Spleen (tissue), 11 donors: ENCODE measurements around the gene TYW5. TPM values are rescaled to one million over a fixed set of nuclear protein-coding genes. Genes with fewer than 3 reads are reported as not detected.

Source experiments
- DNase-seq: peaks from one replicate; pipeline ENCODE4 v3.0.0-alpha.2; 2020
- H3K27ac ChIP-seq, 8 donors: fragments of 200-600 bp; sonication (generic) in 7 of 8; 1 replicate in 4 of 8; 2 replicates in 4 of 8; pipeline versions ENCODE4 v1.5.0 to v1.8.0; 2016 to 2021; ENCODE audit warnings: inconsistent platforms in 4 of 8, mild to moderate bottlenecking in 4 of 8, moderate library complexity in 1 of 8
- H3K27me3 ChIP-seq, 7 donors: fragments of 200-600 bp; sonication (generic) in 6 of 7; replicated peaks in 1 of 7; 1 replicate in 4 of 7; 2 replicates in 3 of 7; pipeline versions ENCODE4 v1.5.0 to v1.8.0; 2016 to 2021; ENCODE audit warnings: inconsistent platforms in 3 of 7, mild to moderate bottlenecking in 1 of 7
- H3K36me3 ChIP-seq, 6 donors: fragments of 200-600 bp; sonication (generic) in 5 of 6; 1 replicate in 4 of 6; 2 replicates in 2 of 6; pipeline versions ENCODE4 v1.5.0 to v1.8.0; 2016 to 2021; ENCODE audit warnings: inconsistent platforms in 2 of 6
- H3K4me1 ChIP-seq, 6 donors: fragments of 200-600 bp; sonication (generic) in 5 of 6; 1 replicate in 3 of 6; 2 replicates in 3 of 6; pipeline versions ENCODE4 v1.5.0 to v1.8.0; 2016 to 2021; ENCODE audit warnings: inconsistent platforms in 3 of 6
- H3K4me3 ChIP-seq, 8 donors: fragments of 200-600 bp; sonication (generic) in 7 of 8; 1 replicate in 4 of 8; 2 replicates in 4 of 8; pipeline versions ENCODE4 v1.5.0 to v1.8.0; 2016 to 2021; ENCODE audit warnings: inconsistent platforms in 4 of 8, mild to moderate bottlenecking in 4 of 8, moderate library complexity in 2 of 8
- H3K9me3 ChIP-seq, 8 donors: fragments of 200-600 bp; sonication (generic) in 7 of 8; 1 replicate in 4 of 8; 2 replicates in 4 of 8; pipeline versions ENCODE4 v1.5.0 to v1.8.0; 2016 to 2021; ENCODE audit warnings: inconsistent platforms in 4 of 8
- CTCF ChIP-seq, 11 experiments: fragments of 200-600 bp in 7 of 11; fragments of 450-650 bp in 4 of 11; sonication (generic) in 4 of 11; IDR thresholded peaks in 8 of 11; conservative IDR thresholded peaks in 3 of 11; 1 replicate in 7 of 11; 2 replicates in 4 of 11; pipeline versions ENCODE4 v1.4.0 to v1.8.0; 2016 to 2021; ENCODE audit warnings: antibody characterized with exemption in 11 of 11, inconsistent platforms in 4 of 11, mild to moderate bottlenecking in 1 of 11
- POLR2A ChIP-seq, 3 donors: fragments of 450-650 bp; IDR thresholded peaks; one replicate each; pipeline ENCODE4 v1.5.1; 2017; ENCODE audit warnings: antibody characterized with exemption in 3 of 3, mild to moderate bottlenecking in 1 of 3
- POLR2AphosphoS5 ChIP-seq, 3 donors: sonication (generic); formaldehyde crosslinking; IDR thresholded peaks; one replicate each; pipeline ENCODE4 v1.5.1; 2017; ENCODE audit warnings: antibody characterized with exemption in 3 of 3
- WGBS, 5 donors: extraction: QIAGEN DNeasy Blood & Tissue Kit in 3 of 5; methylation state at CpG; one replicate each; pipeline versions ENCODE4 v1.1.5 to v1.1.7; 2013 to 2018; 5-methylcytosine and 5-hydroxymethylcytosine counted together
- intact Hi-C: fragments of 100-400 bp; cut with DNase I; formaldehyde crosslinking; loops from one replicate; pipeline ENCODE4 v1.15.0; 2023; ENCODE audit warnings: low total_unique reads
- polyA plus RNA-seq, 3 donors: library from polyadenylated mRNA; stranded (reverse); fragments of 200-250 nt; gene quantifications; one replicate each; pipeline ENCODE4 v1.2.1, GENCODE V29; 2013
- total RNA-seq, 7 donors: library from RNA; depleted of rRNA in 3 of 7; stranded (reverse); fragments of >200 nt in 3 of 7; fragmentation: NEBNext Ultra II Directional in 4 of 7; extraction: Animal tissue kit (Norgen Biotek cat#: 25700) in 4 of 7; gene quantifications; one replicate each; pipeline versions ENCODE4 v1.1.0 to v1.2.1, GENCODE V29; 2016 to 2021
- donor health status: healthy with polysubstance abuse.
- donor health status: DM: no; HTN: no; CAD: no; lungs with moderate emphysema.
- donor health status: DM: no; HTN: no; CAD: no.
- donor health status: Bipolar disorder and iron deficiency.
- donor health status: healthy.
- donor health status: DM: no; HTN: no; CAD: no.
- donor health status: DM: yes; HTN: yes; CAD: no.

The TYW5 gene
- total and polyA plus RNA-seq, 10 donors: 2.7 to 15.9 (median 10.1) TPM

- Histone ChIP-seq H3K36me3 (no peaks in the 10 kb centered on the region), H3K27ac (no peak overlapping the region), H3K27me3 (no peaks in the 10 kb centered on the region), H3K4me3 (no peak overlapping the region), H3K4me1 (peaks cover 1 to 18% (median 12%) of the 10 kb centered on the region in 6 donors), H3K9me3 (no peaks in the 10 kb centered on the region)
- TF ChIP-seq POLR2A (IDR thresholded peaks at IDR 0.05) (no peak), CTCF (IDR thresholded peaks at IDR 0.05 in 8 of 11, conservative IDR thresholded peaks at IDR 0.05 in 3 of 11) (no peak), POLR2AphosphoS5 (IDR thresholded peaks at IDR 0.05) (no peak)
- intact Hi-C loops: no loop called here
- 52 to 72% (median 68%) methylated on average over 2 of the region's 2 CpGs for WGBS, 5 donors
- no peak for DNase-seq
Observed at GRCh38 chr2:199907008-199907714, 48.1 kb downstream of the TYW5 start.

- no peaks in the 10 kb centered on the region for H3K27me3 ChIP-seq
- TF ChIP-seq POLR2AphosphoS5 (IDR thresholded peaks at IDR 0.05) (no peak), CTCF (IDR thresholded peaks at IDR 0.05 in 8 of 11, conservative IDR thresholded peaks at IDR 0.05 in 3 of 11) (no peak), POLR2A (IDR thresholded peaks at IDR 0.05) (no peak)
- no peak overlapping the region for H3K27ac ChIP-seq
- intact Hi-C loops: no loop called here
- 93 to 100% (median 96%) methylated on average over 1 of the region's 1 CpG for WGBS, 5 donors
- H3K4me3 ChIP-seq: no peak overlapping the region
- no peaks in the 10 kb centered on the region for H3K9me3 ChIP-seq
- no peaks in the 10 kb centered on the region for H3K36me3 ChIP-seq
- H3K4me1 ChIP-seq: no peaks in the 10 kb centered on the region
- DNase-seq: no peak
Observed at GRCh38 chr2:199903111-199903510, 52.2 kb downstream of the TYW5 start.

- H3K4me1 ChIP-seq: no peaks in the 10 kb centered on the region
- WGBS, 5 donors: 83 to 90% (median 84%) methylated on average over 4 of the region's 4 CpGs
- H3K4me3 ChIP-seq: no peak overlapping the region
- H3K27ac ChIP-seq: no peak overlapping the region
- intact Hi-C loops: no loop called here
- H3K9me3 ChIP-seq: no peaks in the 10 kb centered on the region
- H3K36me3 ChIP-seq: no peaks in the 10 kb centered on the region
- no peaks in the 10 kb centered on the region for H3K27me3 ChIP-seq
- TF ChIP-seq CTCF (IDR thresholded peaks at IDR 0.05 in 8 of 11, conservative IDR thresholded peaks at IDR 0.05 in 3 of 11) (no peak), POLR2AphosphoS5 (IDR thresholded peaks at IDR 0.05) (no peak)
- DNase-seq: no peak
Observed at GRCh38 chr2:199902486-199903110, 52.7 kb downstream of the TYW5 start.

GRCh38 chr2:199901942-199902341, 53.3 kb downstream of the TYW5 start:
- no peak for DNase-seq
- WGBS, 5 donors: 84 to 93% (median 89%) methylated on average over 4 of the region's 4 CpGs
- Histone ChIP-seq H3K4me1 (no peaks in the 10 kb centered on the region), H3K4me3 (no peak overlapping the region), H3K27me3 (no peaks in the 10 kb centered on the region), H3K36me3 (no peaks in the 10 kb centered on the region), H3K27ac (no peak overlapping the region), H3K9me3 (no peaks in the 10 kb centered on the region)
- TF ChIP-seq POLR2A (IDR thresholded peaks at IDR 0.05) (no peak), CTCF (IDR thresholded peaks at IDR 0.05 in 8 of 11, conservative IDR thresholded peaks at IDR 0.05 in 3 of 11) (no peak), POLR2AphosphoS5 (IDR thresholded peaks at IDR 0.05) (no peak)
- intact Hi-C loops: no loop called here
